ENCODE results near the gene OGFOD2. TPM values are rescaled to one million over a fixed set of nuclear protein-coding genes. Genes with fewer than 3 reads are reported as not detected.
A peak's percentile ranks its signal among the peaks of the same experiment; 100 is the strongest.

OGFOD2 gene
- total and polyA plus RNA-seq, 2 of the 13 experiments (the other 11 are each of a cell fraction or from before 2014, with no cell fraction given): 13.2 to 14.6 TPM

DNA sequence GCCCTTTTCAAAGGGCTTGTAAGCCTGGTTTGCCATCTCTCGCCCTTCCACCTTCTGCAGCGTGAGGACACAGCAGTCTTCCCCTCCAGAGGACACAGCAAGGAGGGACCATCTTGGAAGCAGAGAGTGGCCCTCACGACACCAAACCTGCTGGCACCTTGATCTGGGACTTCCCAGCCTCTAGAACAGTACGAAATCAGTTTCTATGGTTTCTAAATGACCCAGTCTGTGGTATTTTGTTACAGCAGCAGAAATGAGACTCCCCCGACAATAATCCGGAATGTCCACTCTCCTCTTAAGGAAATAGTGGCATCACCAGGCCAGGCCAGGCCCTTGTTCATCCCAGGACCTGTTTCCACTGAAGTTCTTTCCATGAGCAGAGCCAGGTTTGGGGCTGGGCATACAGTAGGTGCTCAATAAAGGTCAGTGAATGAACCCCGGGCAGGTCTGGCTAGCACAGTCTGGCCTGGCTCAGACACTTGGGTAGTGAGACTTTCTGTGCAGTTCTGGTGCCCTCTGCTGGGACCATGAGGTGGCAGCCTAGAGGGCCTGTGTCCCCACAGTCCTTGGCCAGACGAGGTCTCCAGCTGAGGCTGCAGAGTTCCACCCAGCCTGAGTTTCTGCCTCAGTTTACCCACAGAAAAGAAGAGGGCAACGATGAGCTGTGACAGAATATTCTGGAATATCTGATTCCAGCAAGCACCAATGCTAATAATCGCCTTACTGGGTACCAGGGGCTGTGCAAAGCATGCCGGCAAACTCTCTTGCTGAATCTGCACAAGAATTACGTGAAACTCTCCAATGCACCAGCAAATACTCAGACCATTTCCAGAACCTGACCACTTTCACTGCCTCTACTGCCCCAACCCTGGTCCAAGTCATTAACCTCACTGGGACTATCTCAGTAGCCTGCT, 22.8 kb upstream of the OGFOD2 start (continued):
- no peak for TF ChIP-seq PHB2 (IDR thresholded peaks at IDR 0.05; ENCODE audit: partially characterized antibody)
- peak; percentile 19; the same call in 1 of the 2 replicates for TF ChIP-seq NCOA2 (CRISPR knock-in tag; IDR thresholded peaks at IDR 0.05)
- no peak for TF ChIP-seq MLLT10 (CRISPR knock-in tag; IDR thresholded peaks at IDR 0.05)
- no peak for TF ChIP-seq ZEB1 (IDR thresholded peaks at IDR 0.05; ENCODE audit: insufficient replicate concordance, low read depth)
- TF ChIP-seq TSC22D2 (CRISPR knock-in tag; IDR thresholded peaks at IDR 0.05; ENCODE audit: borderline replicate concordance): no peak
- TF ChIP-seq FOSL2 (CRISPR knock-in tag; IDR thresholded peaks at IDR 0.05): peak; percentile 38; the same call in 1 of the 2 replicates
- peak; percentile 57; the same call in 1 of the 2 replicates for TF ChIP-seq ZNF205 (CRISPR knock-in tag; IDR thresholded peaks at IDR 0.05)
- TF ChIP-seq, protein P1, sequence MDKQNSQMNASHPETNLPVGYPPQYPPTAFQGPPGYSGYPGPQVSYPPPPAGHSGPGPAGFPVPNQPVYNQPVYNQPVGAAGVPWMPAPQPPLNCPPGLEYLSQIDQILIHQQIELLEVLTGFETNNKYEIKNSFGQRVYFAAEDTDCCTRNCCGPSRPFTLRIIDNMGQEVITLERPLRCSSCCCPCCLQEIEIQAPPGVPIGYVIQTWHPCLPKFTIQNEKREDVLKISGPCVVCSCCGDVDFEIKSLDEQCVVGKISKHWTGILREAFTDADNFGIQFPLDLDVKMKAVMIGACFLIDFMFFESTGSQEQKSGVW (CRISPR knock-in tag; IDR thresholded peaks at IDR 0.05; ENCODE audit: borderline replicate concordance): no peak
- TF ChIP-seq GATAD2A (CRISPR knock-in tag; IDR thresholded peaks at IDR 0.05): peak; percentile 38; the same call in 1 of the 2 replicates
- TF ChIP-seq TARDBP (CRISPR knock-in tag; IDR thresholded peaks at IDR 0.05): 0 out of 2 replicates have a peak, but pooled peaks have one; percentile 30
- no peak for TF ChIP-seq MTF1 (CRISPR knock-in tag; IDR thresholded peaks at IDR 0.05)
- no peak for TF ChIP-seq JARID2 (CRISPR knock-in tag; IDR thresholded peaks at IDR 0.05; ENCODE audit: insufficient replicate concordance)
- no peak for TF ChIP-seq ZNF652 (CRISPR knock-in tag; IDR thresholded peaks at IDR 0.05; ENCODE audit: borderline replicate concordance, low read depth)
- TF ChIP-seq, protein P2, sequence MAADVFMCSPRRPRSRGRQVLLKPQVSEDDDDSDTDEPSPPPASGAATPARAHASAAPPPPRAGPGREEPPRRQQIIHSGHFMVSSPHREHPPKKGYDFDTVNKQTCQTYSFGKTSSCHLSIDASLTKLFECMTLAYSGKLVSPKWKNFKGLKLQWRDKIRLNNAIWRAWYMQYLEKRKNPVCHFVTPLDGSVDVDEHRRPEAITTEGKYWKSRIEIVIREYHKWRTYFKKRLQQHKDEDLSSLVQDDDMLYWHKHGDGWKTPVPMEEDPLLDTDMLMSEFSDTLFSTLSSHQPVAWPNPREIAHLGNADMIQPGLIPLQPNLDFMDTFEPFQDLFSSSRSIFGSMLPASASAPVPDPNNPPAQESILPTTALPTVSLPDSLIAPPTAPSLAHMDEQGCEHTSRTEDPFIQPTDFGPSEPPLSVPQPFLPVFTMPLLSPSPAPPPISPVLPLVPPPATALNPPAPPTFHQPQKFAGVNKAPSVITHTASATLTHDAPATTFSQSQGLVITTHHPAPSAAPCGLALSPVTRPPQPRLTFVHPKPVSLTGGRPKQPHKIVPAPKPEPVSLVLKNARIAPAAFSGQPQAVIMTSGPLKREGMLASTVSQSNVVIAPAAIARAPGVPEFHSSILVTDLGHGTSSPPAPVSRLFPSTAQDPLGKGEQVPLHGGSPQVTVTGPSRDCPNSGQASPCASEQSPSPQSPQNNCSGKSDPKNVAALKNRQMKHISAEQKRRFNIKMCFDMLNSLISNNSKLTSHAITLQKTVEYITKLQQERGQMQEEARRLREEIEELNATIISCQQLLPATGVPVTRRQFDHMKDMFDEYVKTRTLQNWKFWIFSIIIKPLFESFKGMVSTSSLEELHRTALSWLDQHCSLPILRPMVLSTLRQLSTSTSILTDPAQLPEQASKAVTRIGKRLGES (CRISPR knock-in tag; IDR thresholded peaks at IDR 0.05; ENCODE audit: borderline replicate concordance): no peak
- TF ChIP-seq, protein P3, sequence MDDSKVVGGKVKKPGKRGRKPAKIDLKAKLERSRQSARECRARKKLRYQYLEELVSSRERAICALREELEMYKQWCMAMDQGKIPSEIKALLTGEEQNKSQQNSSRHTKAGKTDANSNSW (CRISPR knock-in tag; IDR thresholded peaks at IDR 0.05; ENCODE audit: borderline replicate concordance): no peak
- TF ChIP-seq, protein P4, sequence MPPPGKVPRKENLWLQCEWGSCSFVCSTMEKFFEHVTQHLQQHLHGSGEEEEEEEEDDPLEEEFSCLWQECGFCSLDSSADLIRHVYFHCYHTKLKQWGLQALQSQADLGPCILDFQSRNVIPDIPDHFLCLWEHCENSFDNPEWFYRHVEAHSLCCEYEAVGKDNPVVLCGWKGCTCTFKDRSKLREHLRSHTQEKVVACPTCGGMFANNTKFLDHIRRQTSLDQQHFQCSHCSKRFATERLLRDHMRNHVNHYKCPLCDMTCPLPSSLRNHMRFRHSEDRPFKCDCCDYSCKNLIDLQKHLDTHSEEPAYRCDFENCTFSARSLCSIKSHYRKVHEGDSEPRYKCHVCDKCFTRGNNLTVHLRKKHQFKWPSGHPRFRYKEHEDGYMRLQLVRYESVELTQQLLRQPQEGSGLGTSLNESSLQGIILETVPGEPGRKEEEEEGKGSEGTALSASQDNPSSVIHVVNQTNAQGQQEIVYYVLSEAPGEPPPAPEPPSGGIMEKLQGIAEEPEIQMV (CRISPR knock-in tag; IDR thresholded peaks at IDR 0.05; ENCODE audit: low read depth): no peak
- no peak for TF ChIP-seq ZNF550 (CRISPR knock-in tag; IDR thresholded peaks at IDR 0.05; ENCODE audit: borderline replicate concordance)
- TF ChIP-seq, protein P5, sequence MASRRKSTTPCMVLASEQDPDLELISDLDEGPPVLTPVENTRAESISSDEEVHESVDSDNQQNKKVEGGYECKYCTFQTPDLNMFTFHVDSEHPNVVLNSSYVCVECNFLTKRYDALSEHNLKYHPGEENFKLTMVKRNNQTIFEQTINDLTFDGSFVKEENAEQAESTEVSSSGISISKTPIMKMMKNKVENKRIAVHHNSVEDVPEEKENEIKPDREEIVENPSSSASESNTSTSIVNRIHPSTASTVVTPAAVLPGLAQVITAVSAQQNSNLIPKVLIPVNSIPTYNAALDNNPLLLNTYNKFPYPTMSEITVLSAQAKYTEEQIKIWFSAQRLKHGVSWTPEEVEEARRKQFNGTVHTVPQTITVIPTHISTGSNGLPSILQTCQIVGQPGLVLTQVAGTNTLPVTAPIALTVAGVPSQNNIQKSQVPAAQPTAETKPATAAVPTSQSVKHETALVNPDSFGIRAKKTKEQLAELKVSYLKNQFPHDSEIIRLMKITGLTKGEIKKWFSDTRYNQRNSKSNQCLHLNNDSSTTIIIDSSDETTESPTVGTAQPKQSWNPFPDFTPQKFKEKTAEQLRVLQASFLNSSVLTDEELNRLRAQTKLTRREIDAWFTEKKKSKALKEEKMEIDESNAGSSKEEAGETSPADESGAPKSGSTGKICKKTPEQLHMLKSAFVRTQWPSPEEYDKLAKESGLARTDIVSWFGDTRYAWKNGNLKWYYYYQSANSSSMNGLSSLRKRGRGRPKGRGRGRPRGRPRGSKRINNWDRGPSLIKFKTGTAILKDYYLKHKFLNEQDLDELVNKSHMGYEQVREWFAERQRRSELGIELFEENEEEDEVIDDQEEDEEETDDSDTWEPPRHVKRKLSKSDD (CRISPR knock-in tag; IDR thresholded peaks at IDR 0.05; ENCODE audit: low read depth): no peak
- peak; percentile 31 for TF ChIP-seq YY1 (IDR thresholded peaks at IDR 0.05; ENCODE audit: insufficient read depth, insufficient replicate concordance, low read depth, low read length)

Data from HepG2 (cell line).